ENCODE data around the gene EME1.

GRCh38 chr17:50364061-50364458 is 9.0 kb upstream of the EME1 start:
- TF ChIP-seq EZH2 (IDR thresholded peaks at IDR 0.05; ENCODE audit: low read length, unreplicated experiment) (no peak), CTCF (conservative IDR thresholded peaks at IDR 0.05; ENCODE audit: low read depth, low read length) (no peak)
